HG02678 (cell line): Measurements from ENCODE around the gene PXDN.

Experiments used
- ATAC-seq: cut with Tn5 transposase; IDR thresholded peaks from one replicate; pipeline ENCODE4 v1.9.1; 2021; ENCODE audit warnings: mild to moderate bottlenecking, moderate library complexity; ENCODE audit not compliant: unreplicated experiment

The PXDN gene

DNA sequence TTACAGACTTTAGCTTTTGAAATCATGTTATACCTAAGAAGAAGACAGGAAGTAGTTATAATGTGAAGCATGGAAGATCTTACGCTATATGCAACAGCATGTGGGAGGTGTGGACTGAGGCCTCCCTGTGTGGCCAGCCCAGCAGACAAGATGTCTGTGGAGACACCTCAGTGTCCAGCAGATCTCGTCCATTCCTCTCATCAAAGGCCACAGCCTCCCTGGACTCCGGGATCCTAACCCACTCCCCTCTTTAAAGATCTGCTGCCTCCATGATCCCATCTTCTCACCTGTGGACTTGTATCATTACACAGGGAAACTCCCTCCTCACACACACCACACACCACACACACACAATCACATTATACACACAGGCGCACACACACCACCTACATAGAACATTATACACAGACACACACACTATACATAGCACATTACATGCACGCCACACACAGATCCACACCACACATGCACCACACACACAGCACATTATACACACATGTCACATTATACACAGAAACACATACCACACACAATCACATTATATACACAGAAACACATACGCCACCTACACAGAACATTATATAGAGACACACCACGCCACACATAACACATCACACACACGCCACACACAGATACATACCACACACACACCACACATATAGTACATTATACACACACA is 89.5 kb downstream of the PXDN start:
- no peak for ATAC-seq

DNA sequence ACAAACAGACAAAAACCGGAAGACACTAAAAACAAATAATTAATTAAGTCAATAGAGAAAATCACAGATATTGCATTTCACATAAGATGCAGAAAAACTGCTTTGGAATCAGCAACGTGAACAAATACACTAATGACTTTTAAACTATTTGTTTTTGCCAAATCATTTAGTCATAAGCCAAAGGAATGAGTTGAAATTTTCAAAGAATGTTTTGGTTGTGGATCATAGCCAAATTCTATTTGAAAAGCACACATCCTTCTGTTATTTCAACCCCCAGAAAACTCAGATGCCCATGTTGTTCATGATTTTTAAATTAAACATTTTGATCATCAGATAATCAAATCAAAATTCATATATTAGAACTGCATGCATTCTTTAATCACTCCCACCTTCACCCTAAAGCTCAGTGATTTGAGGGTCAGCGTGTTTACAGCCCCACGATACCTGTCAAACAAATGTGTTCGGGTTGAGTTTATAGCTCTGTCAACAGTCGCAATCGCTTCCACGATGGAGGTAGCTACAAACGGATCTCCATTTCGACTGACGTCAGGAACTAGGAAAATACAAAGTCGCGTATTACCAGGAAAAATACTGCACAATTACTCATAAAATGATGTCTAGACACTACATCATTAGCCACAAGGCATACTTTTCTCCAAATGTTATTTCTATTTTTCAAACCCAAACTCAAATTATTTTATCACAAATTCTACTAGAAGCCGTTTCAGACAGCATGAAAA is 90.2 kb downstream of the PXDN start:
- no peak for ATAC-seq

- ATAC-seq = no peak
Measured at GRCh38 chr2:1652034-1652790, 92.1 kb downstream of the PXDN start.

DNA sequence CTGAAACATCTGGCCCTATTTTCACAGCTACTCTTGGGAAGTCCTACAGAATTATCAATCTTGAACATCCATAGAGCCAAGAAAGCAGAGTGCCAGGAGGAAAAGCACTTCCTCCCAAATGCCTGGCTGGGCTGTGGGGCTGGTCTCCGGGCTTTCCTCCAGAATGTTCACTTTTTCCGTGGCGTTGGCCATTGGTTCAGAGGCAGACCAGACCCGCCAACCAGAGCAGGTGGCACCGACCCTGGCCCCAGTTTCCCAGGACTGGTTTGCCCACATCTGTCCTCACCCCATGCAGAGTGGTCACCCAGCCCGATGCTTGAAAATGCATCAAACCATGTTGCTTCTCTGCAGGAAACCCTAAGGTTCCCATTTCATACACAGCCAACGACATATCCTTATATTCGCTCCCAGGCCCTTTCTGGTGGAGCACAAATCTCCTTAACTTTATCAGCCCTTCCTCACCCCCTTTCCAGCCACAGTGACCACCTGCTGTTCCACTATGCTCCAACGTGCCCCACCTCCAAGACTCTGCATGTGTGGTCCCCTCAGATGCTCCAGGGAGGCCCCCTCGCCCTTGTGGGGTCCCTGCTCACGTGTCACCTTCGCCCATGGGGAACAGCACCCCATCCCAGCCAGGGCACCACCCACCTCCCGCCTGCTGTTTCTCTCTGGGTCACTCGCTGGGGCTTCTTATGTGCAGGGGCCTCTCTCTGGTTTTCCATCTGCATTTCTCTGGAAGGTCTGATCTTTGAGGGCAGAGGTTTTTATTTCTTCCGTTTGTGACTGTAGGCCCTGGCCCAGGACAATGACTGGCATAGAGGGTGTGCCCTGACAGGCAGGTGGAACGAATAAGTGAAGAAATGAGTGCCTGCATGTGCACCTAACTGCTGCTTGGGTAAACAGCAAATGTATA is 92.9 kb downstream of the PXDN start:
- ATAC-seq = no peak

GRCh38 chr2:1650085-1650872 is 94.0 kb downstream of the PXDN start:
- ATAC-seq = no peak

- ATAC-seq = no peak
Measured at GRCh38 chr2:1649103-1650084, 94.9 kb downstream of the PXDN start.

- no peak for ATAC-seq
Measured at GRCh38 chr2:1648241-1649102, 95.8 kb downstream of the PXDN start.

DNA sequence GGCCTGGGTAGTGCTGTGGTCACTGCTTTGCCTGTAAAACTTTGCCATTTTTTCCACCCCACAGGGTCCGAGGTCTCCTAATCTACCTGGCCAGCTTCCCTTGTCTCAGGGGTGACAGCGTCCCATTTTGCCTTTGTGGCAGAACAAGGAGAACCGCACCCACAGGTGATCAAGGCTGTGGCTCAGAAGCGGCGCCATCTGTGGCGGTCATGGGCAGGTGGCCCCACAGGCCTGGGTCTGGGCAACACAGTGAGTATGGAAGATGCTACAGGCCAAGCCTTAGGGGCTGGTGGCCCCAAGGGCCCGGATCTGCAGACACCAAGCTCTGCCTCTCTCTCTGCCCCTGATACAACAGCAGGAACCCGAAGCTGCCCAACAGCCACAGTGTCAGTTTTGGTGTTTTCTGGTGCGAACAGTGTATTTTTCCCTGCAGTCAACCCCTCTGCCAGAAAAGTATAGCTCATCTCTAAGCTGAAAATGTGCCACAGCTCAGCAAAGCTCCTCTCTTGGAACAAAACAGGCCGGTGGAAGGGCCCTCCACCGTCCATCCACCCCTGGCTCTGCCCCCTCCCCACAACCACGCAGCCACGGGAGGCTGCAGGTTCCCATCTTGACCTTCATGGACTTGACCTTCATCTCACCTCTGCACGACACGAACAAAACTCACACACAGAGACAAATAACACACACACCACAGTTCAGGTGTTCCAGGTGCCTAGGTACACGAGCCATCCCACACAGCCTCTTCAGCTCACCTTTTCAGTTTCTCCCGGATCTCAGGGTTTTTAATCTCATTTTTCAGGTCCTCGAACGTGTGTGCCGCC is 96.7 kb downstream of the PXDN start:
- ATAC-seq = no peak

GRCh38 chr2:1645761-1646476 is 98.4 kb downstream of the PXDN start:
- no peak for ATAC-seq

- ATAC-seq = no peak
Measured at GRCh38 chr2:1644427-1644826, 99.9 kb downstream of the PXDN start.

DNA sequence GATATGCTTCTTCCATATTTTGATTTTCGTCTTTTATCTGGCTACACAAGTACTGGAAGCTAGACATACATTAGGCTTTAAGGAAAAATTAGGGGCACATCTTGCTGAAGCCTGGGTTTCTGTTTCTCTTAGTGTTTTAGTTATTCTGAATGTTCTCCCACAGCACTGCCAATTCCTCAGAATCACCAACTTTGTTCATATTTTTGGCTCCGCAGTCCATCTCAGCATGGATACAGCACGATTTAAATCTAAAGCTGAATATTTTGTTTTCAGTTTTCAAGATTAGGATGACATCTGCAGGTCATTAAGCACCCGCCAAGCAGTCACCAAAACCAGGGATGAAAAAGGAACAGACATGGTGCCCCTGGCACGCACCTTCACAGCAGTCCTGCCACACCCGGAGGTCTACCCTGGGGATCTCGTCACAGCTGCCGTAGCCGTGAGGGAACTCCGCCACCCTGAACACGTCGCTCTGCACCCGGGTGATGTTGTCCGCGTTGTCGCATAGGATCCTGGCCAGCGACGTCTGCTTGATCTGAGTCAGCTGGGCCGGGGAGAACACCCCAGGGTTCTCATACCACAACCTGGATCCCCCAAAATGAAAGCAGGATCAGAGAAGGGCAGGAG is 101.2 kb downstream of the PXDN start:
- no peak for ATAC-seq

DNA sequence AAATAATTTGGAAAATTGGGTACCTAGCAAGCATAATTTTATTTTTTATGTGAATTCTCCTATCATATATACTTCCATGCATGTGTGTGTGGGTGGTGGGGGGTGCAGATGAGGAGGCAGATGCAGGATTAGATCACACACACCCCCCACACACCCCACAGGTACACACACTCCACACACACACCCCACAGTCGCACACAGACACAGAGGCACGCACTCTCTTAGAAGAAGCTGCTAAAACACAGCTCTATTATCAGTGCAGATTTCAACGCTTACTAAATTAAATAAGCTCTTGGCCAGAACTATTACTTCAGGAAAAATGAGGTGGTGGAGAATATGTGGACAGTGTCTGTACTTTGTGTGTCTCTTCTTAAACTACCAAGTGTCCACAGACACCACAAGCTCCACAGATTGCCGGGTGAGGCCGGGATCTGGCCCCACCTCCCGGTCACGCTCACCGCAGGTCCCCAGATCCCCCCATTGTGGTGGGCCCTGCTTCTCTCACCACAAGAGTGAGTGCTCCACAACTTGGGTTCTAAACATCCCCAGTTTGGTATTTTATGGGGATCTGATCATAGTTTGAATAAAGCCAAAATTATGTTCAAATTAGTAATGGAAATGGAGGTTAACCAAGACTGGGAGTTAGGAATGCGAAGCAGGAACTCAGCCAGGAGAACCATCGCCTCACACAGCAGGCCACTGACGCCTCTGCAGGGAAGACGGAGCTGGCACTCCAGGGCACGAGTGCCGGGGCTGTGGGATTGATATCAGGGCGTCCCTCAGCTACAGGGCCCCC is 102.1 kb downstream of the PXDN start:
- no peak for ATAC-seq

- ATAC-seq = no peak
Measured at GRCh38 chr2:1641523-1641922, 102.8 kb downstream of the PXDN start.

- ATAC-seq = no peak
Measured at GRCh38 chr2:1640301-1641135, 103.8 kb downstream of the PXDN start.
